Activated B cell treated with CpG ODN at 0.5 μM for 24 hours (primary cell): ENCODE results near the gene SNRPA. TPM values are rescaled to one million over a fixed set of nuclear protein-coding genes. Genes with fewer than 3 reads are reported as not detected.
A peak's percentile ranks its signal among the peaks of the same experiment; 100 is the strongest.

ENCODE experiments used
- ATAC-seq: fragments of 200-7000 bp; cut with Tn5 transposase; one replicate; pipeline ENCODE4 v1.10.0; 2021; ENCODE audit warnings: low read depth, mild to moderate bottlenecking, moderate library complexity
- CTCF ChIA-PET: fragments of 350-600 bp; sonication (Branson Sonifier 250); formaldehyde crosslinking; loops from one replicate; lab custom pipeline; 2021; ENCODE audit warnings: antibody characterized with exemption; lab: Charles Lee
- POLR2A ChIA-PET: fragments of 350-600 bp; sonication (Branson Sonifier 250); formaldehyde crosslinking; loops from one replicate; lab custom pipeline; 2021; ENCODE audit warnings: antibody characterized with exemption; lab: Charles Lee
- DNase-seq: peaks from one replicate; pipeline ENCODE4 v3.0.0; 2022
- H3K27ac Mint-ChIP-seq: one replicate; pipeline ENCODE4 v1.8.0; 2020; ENCODE audit warnings: mixed read lengths
- H3K27me3 Mint-ChIP-seq: one replicate; pipeline ENCODE4 v1.8.0; 2021; ENCODE audit warnings: mixed read lengths
- H3K36me3 Mint-ChIP-seq: one replicate; pipeline ENCODE4 v1.8.0; 2021; ENCODE audit warnings: low read depth, mixed read lengths
- H3K4me1 Mint-ChIP-seq: one replicate; pipeline ENCODE4 v1.8.0; 2021; ENCODE audit warnings: mixed read lengths
- H3K4me3 Mint-ChIP-seq: one replicate; pipeline ENCODE4 v1.8.0; 2020; ENCODE audit warnings: mild to moderate bottlenecking, mixed read lengths
- H3K9me3 Mint-ChIP-seq: one replicate; pipeline ENCODE4 v1.8.0; 2020; ENCODE audit warnings: mixed read lengths
- CTCF ChIP-seq: fragments of 200-600 bp; IDR thresholded peaks from one replicate; pipeline ENCODE4 v1.8.0; 2022; ENCODE audit warnings: antibody characterized with exemption, mild to moderate bottlenecking
- intact Hi-C: fragments of 100-400 bp; cut with micrococcal nuclease; formaldehyde crosslinking; loops from one replicate; pipeline ENCODE4 v1.15.1; 2024
- total RNA-seq: library from RNA; stranded (reverse); gene quantifications from 2 replicates; pipeline ENCODE4 v1.2.3, GENCODE V29; 2022

SNRPA gene
- total RNA-seq, 1 donor from 2014 or later = 138 TPM

- H3K36me3 Mint-ChIP-seq = peaks cover 55% of the 10 kb centered on the region
Observed at GRCh38 chr19:40721140-40721486, 29.9 kb upstream of the SNRPA start.

GRCh38 chr19:40721936-40722661, 28.9 kb upstream of the SNRPA start:
- ChIA-PET POLR2A (interaction anchor here (0.7 to 1.2 kb wide), 3 partner anchors 20 to 1674 kb away, joined by 3 to 5 read pairs (median 3); no protein-coding TSS in a partner anchor), CTCF (interaction anchor here (0.6 to 1.1 kb wide), 2 partner anchors 47 to 76 kb away, joined by 3 read pairs; no protein-coding TSS in a partner anchor)
- Mint-ChIP-seq H3K4me1 (peaks cover 46% of the 10 kb centered on the region), H3K4me3 (no peak overlapping the region), H3K27ac (no peak overlapping the region), H3K36me3 (peaks cover 56% of the 10 kb centered on the region), H3K9me3 (no peaks in the 10 kb centered on the region), H3K27me3 (no peaks in the 10 kb centered on the region)
- TF ChIP-seq CTCF = no peak
- ATAC-seq = no peak
- DNase-seq = no peak
- intact Hi-C loops = no loop called here

More at GRCh38 chr19:40721140-40721486, 29.9 kb upstream of the SNRPA start:
- no peak for DNase-seq
- H3K9me3 Mint-ChIP-seq = no peaks in the 10 kb centered on the region
- ChIA-PET CTCF (no interaction called here), POLR2A (interaction anchor here (0.6 to 1.5 kb wide), 10 partner anchors 11 to 1675 kb away, joined by 3 to 13 read pairs (median 3); partner anchors contain the start of genes ACTMAP, EGLN2 and RAB4B)
- TF ChIP-seq CTCF = no peak
- no peak for ATAC-seq
- peak overlapping the region; percentile 35 for H3K4me3 Mint-ChIP-seq
- H3K27ac Mint-ChIP-seq = no peak overlapping the region
- no peaks in the 10 kb centered on the region for H3K27me3 Mint-ChIP-seq
- H3K4me1 Mint-ChIP-seq = peaks cover 52% of the 10 kb centered on the region
- intact Hi-C loops = no loop called here

GRCh38 chr19:40723661-40724254, 27.2 kb upstream of the SNRPA start:
- Mint-ChIP-seq H3K27ac (no peak overlapping the region), H3K9me3 (no peaks in the 10 kb centered on the region)
- POLR2A ChIA-PET = interaction anchor here (1.4 kb wide), 1 partner anchor 55 kb away, joined by 3 read pairs; the partner anchor contains the start of gene RAB4B

GRCh38 chr19:40724315-40724714, 26.7 kb upstream of the SNRPA start:
- intact Hi-C loops = no loop called here
- ChIA-PET CTCF (no interaction called here), POLR2A (interaction anchor here (0.8 to 1.4 kb wide), 2 partner anchors 31 to 54 kb away, joined by 3 read pairs; partner anchors contain the start of gene RAB4B)
- peaks cover 30% of the 10 kb centered on the region for H3K4me1 Mint-ChIP-seq
- no peak overlapping the region for H3K27ac Mint-ChIP-seq
- peaks cover 68% of the 10 kb centered on the region for H3K36me3 Mint-ChIP-seq
- no peak for TF ChIP-seq CTCF
- DNase-seq (no peak), ATAC-seq (no peak)
- no peaks in the 10 kb centered on the region for H3K27me3 Mint-ChIP-seq
- H3K9me3 Mint-ChIP-seq = no peaks in the 10 kb centered on the region
- no peak overlapping the region for H3K4me3 Mint-ChIP-seq

More at GRCh38 chr19:40723661-40724254, 27.2 kb upstream of the SNRPA start:
- H3K4me3 Mint-ChIP-seq = no peak overlapping the region
- DNase-seq (no peak), ATAC-seq (no peak)
- intact Hi-C loops = no loop called here
- no peak for TF ChIP-seq CTCF
- H3K4me1 Mint-ChIP-seq = peaks cover 34% of the 10 kb centered on the region
- CTCF ChIA-PET = no interaction called here
- H3K36me3 Mint-ChIP-seq = peaks cover 65% of the 10 kb centered on the region
- H3K27me3 Mint-ChIP-seq = no peaks in the 10 kb centered on the region

GRCh38 chr19:40724855-40725254, 26.1 kb upstream of the SNRPA start:
- TF ChIP-seq CTCF = no peak
- ATAC-seq (no peak), DNase-seq (no peak)
- Mint-ChIP-seq H3K9me3 (no peaks in the 10 kb centered on the region), H3K27me3 (no peaks in the 10 kb centered on the region), H3K4me3 (no peak overlapping the region), H3K36me3 (peaks cover 69% of the 10 kb centered on the region), H3K4me1 (peaks cover 25% of the 10 kb centered on the region), H3K27ac (no peak overlapping the region)
- POLR2A ChIA-PET = interaction anchor here (0.8 to 1.4 kb wide), 2 partner anchors 30 to 54 kb away, joined by 3 read pairs; partner anchors contain the start of gene RAB4B
- intact Hi-C loops = no loop called here
- CTCF ChIA-PET = no interaction called here
